ENCODE data around the gene ATP9B.

The ATP9B gene

DNA sequence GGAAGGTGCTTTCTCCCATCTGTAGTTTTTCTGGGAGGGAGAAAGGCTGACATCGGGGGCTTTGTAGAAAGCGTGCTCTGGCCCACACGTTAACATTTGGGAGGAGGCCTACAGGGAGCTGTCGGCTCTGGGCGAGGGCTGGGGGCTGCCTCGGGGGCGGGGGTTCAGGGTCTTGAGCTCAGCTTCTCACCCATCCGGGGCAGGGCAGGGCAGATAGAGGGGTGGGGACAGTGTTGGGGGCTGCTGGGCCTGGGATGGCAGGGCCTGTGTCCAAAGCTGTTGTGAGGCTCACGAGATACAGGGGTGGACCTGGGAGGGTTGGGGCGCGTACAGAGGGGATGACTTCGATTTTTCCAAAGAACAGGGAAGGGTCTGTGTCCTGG lies 353.6 kb downstream of the ATP9B start:
- Histone ChIP-seq H3K79me2 (ENCODE audit: low read length) (peaks cover 80% of the 10 kb centered on the region), H3K4me1 (ENCODE audit: low read length) (no peaks in the 10 kb centered on the region), H2AFZ (ENCODE audit: low read depth, low read length) (no peak overlapping the region), H3K4me3 (ENCODE audit: low read length) (no peak overlapping the region), H3K4me2 (ENCODE audit: low read length) (no peak overlapping the region), H3K27ac (ENCODE audit: low read length) (no peak overlapping the region), H3K9ac (ENCODE audit: low read length) (no peak overlapping the region), H3K27me3 (ENCODE audit: low read depth, low read length) (no peaks in the 10 kb centered on the region), H4K20me1 (ENCODE audit: insufficient read depth, low read length) (peaks cover 96% of the 10 kb centered on the region), H3K9me3 (ENCODE audit: insufficient read depth, low read length) (no peaks in the 10 kb centered on the region), H3K36me3 (replicated peaks; ENCODE audit: low read depth, low read length) (peaks cover 34% of the 10 kb centered on the region)
- TF ChIP-seq EZH2phosphoT487 (IDR thresholded peaks at IDR 0.05; ENCODE audit: low read depth) = no peak
- TF ChIP-seq, protein P1, sequence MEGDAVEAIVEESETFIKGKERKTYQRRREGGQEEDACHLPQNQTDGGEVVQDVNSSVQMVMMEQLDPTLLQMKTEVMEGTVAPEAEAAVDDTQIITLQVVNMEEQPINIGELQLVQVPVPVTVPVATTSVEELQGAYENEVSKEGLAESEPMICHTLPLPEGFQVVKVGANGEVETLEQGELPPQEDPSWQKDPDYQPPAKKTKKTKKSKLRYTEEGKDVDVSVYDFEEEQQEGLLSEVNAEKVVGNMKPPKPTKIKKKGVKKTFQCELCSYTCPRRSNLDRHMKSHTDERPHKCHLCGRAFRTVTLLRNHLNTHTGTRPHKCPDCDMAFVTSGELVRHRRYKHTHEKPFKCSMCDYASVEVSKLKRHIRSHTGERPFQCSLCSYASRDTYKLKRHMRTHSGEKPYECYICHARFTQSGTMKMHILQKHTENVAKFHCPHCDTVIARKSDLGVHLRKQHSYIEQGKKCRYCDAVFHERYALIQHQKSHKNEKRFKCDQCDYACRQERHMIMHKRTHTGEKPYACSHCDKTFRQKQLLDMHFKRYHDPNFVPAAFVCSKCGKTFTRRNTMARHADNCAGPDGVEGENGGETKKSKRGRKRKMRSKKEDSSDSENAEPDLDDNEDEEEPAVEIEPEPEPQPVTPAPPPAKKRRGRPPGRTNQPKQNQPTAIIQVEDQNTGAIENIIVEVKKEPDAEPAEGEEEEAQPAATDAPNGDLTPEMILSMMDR (IDR thresholded peaks at IDR 0.05; ENCODE audit: low read depth, low read length) = no peak

DNA sequence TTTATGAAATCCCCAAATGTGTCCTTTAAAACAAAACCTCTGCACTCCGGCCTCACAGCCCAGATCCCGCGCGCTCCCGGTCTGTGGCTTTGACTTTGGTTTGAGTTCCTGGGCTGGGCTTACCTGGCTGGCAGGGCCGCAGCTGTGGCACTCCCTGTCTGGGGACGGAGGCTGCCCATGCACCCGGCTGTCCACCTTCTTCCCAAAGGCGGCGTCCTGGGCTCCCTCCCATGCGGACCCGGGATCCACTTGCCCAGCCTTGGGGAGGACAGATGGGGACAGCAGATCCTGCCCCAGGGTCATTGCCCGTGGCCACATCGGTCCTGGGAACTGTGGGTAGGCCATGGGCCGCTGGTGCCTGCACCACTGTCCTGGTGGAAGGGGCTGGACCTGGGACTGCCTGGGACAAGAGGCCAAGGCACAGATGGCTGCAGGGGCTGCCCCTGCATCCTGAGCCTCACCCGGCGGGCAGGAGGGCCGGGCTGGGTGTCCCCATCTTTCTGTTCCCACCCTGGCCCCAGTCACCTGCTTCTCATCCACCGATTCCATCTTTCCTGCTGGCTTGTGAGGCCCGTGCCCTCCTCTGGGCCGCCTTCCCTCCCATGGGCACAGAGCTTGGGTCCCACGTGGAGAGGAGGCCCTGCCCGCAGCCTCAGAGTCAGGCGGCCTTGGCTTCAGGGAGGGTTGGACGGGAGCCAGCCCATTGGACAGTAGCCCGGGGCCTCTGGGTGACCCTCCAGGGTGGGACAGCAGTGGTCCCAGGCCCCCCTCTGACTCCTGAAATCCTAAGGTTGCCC lies 354.2 kb downstream of the ATP9B start:
- Histone ChIP-seq H2AFZ (ENCODE audit: low read depth, low read length) (no peak overlapping the region), H3K27ac (ENCODE audit: low read length) (no peak overlapping the region), H4K20me1 (ENCODE audit: insufficient read depth, low read length) (peaks cover 96% of the 10 kb centered on the region), H3K9ac (ENCODE audit: low read length) (no peak overlapping the region), H3K27me3 (ENCODE audit: low read depth, low read length) (no peaks in the 10 kb centered on the region), H3K4me1 (ENCODE audit: low read length) (no peaks in the 10 kb centered on the region), H3K9me3 (ENCODE audit: insufficient read depth, low read length) (no peaks in the 10 kb centered on the region), H3K79me2 (ENCODE audit: low read length) (peaks cover 80% of the 10 kb centered on the region), H3K36me3 (replicated peaks; ENCODE audit: low read depth, low read length) (peaks cover 34% of the 10 kb centered on the region), H3K4me3 (ENCODE audit: low read length) (no peak overlapping the region), H3K4me2 (ENCODE audit: low read length) (no peak overlapping the region)
- no peak for TF ChIP-seq EZH2phosphoT487 (IDR thresholded peaks at IDR 0.05; ENCODE audit: low read depth)
- TF ChIP-seq, protein P1 (IDR thresholded peaks at IDR 0.05; ENCODE audit: low read depth, low read length) = no peak

DNA sequence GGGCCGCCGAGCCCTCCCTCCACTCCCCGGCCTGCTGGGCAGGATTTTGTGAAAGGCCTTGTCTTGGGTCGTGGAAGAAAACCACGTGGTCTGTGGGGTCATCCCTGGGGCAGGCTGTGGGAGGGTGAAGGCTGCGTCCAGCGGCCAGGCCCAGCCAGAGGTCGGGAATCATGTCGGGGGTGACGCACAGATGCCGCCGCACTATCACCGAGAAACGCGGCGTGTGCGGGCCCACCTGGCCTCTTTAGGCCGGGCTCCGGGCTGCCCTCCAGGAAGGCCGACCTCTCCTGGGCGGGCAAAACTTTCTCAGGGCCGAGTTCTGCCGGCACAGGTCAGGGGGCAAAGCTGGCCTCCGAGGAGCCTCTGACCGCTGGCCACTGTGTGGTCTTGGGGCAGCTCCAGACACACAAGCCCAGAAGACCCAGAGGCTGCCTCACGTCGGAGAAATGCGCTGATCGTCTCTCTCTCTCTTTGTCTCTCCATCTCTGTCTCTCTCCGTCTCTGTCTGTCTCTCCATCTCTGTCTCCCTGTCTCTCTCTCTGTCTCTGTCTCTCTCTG lies 354.9 kb downstream of the ATP9B start:
- H4K20me1 ChIP-seq (ENCODE audit: insufficient read depth, low read length) = peaks cover 95% of the 10 kb centered on the region
- no peaks in the 10 kb centered on the region for H3K9me3 ChIP-seq (ENCODE audit: insufficient read depth, low read length)
- H3K27ac ChIP-seq (ENCODE audit: low read length) = no peak overlapping the region
- H3K4me2 ChIP-seq (ENCODE audit: low read length) = no peak overlapping the region
- no peaks in the 10 kb centered on the region for H3K4me1 ChIP-seq (ENCODE audit: low read length)
- H3K27me3 ChIP-seq (ENCODE audit: low read depth, low read length) = no peaks in the 10 kb centered on the region
- no peak overlapping the region for H3K9ac ChIP-seq (ENCODE audit: low read length)
- H3K4me3 ChIP-seq (ENCODE audit: low read length) = no peak overlapping the region
- peaks cover 78% of the 10 kb centered on the region for H3K79me2 ChIP-seq (ENCODE audit: low read length)
- no peak for TF ChIP-seq EZH2phosphoT487 (IDR thresholded peaks at IDR 0.05; ENCODE audit: low read depth)
- TF ChIP-seq, protein P1 (IDR thresholded peaks at IDR 0.05; ENCODE audit: low read depth, low read length) = no peak
- H2AFZ ChIP-seq (ENCODE audit: low read depth, low read length) = no peak overlapping the region
- peaks cover 34% of the 10 kb centered on the region for H3K36me3 ChIP-seq (replicated peaks; ENCODE audit: low read depth, low read length)

DNA sequence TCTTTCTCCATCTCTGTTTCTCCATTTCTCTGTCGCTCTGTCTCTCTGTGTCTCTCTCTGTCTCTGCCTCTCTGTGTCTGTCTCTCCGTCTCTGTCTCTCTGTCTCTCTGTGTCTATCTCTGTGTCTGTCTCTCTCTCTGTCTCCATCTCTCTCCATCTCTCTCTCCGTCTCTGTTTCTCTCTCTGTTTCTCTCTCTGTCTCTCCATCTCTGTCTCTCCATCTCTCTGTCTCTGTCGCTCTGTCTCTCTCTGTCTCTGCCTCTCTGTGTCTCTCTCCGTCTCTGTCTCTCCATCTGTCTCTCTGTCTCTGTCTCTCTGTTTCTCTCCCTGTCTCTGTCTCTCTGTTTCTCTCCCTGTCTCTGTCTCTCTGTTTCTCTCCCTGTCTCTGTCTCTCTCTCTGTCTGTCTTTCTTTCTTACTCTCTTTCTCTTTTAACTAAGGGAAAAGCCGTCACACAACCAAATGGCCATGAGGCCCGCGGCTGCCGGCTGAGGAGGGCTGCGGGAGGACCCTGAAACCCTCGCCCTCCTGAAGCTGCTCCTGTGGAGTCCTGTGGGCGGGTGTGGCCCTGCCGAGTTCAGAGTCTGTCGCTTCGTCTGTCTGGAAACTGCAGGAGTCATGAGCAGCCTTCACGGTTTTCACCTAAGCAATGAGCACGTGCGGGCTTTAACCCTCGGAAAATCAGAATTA lies 355.8 kb downstream of the ATP9B start:
- Histone ChIP-seq H3K36me3 (replicated peaks; ENCODE audit: low read depth, low read length) (peaks cover 40% of the 10 kb centered on the region), H4K20me1 (ENCODE audit: insufficient read depth, low read length) (peaks cover 96% of the 10 kb centered on the region), H3K4me3 (ENCODE audit: low read length) (no peak overlapping the region), H3K27me3 (ENCODE audit: low read depth, low read length) (no peaks in the 10 kb centered on the region), H3K4me2 (ENCODE audit: low read length) (no peak overlapping the region), H3K27ac (ENCODE audit: low read length) (no peak overlapping the region), H3K4me1 (ENCODE audit: low read length) (no peaks in the 10 kb centered on the region), H3K9ac (ENCODE audit: low read length) (no peak overlapping the region), H2AFZ (ENCODE audit: low read depth, low read length) (no peak overlapping the region), H3K79me2 (ENCODE audit: low read length) (peaks cover 86% of the 10 kb centered on the region), H3K9me3 (ENCODE audit: insufficient read depth, low read length) (no peaks in the 10 kb centered on the region)
- TF ChIP-seq, protein P1 (IDR thresholded peaks at IDR 0.05; ENCODE audit: low read depth, low read length) = no peak
